Middle frontal gyrus (tissue), 1 donor: ENCODE measurements around the gene LRRC2.
"Not testable (repeated sequence)": the region's sequence is repeated elsewhere in the genome, so short reads cannot be mapped to it uniquely, and the experiment has no call there.

Experiments used
- DNase-seq: peaks from one replicate; pipeline ENCODE4 v3.0.0-alpha.2; 2015; ENCODE audit warnings: low spot score; ENCODE audit errors: extremely low spot score

The LRRC2 gene

DNA sequence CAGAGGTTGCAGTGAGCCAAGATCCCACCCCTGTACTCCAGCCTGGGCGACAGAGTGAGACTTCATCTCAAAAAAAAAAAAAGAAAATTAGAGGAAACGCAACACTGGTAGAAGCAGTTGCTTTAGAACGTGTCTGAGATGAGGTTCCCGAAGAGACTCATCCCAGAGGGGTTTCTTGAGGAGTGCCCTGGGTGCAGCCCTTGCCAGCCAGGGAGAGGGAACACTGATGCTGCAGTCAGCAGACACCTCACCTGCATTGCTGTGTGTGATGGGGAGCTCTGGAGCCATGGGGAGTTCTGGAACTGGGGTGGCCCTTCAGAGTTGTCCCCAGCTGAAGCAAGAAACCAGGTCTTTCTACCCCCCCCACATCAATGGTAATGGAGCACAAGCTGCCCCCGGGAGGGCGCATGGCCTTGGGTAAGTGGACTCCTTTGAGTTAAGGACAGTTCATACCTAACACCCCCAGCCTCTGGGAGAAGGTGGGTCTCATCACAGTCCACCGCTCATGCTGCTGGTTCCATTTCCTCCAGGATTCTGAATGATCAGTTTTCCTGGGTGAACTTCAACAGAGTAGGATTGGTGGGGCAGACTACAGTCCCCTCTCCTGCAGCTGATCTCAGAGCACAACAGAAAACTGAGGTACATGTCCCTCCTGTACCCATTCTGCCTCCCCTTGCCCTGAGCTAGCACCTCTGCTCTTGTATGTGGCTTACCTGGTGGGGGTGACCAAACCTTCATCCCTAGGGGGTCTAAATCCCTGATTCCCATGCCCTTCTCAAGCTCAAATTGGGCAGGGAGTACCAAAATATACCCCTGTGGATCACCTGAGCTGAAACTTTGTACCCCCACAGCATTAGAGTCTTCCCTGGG is 18.7 kb upstream of the LRRC2 start:
- no peak for DNase-seq

DNA sequence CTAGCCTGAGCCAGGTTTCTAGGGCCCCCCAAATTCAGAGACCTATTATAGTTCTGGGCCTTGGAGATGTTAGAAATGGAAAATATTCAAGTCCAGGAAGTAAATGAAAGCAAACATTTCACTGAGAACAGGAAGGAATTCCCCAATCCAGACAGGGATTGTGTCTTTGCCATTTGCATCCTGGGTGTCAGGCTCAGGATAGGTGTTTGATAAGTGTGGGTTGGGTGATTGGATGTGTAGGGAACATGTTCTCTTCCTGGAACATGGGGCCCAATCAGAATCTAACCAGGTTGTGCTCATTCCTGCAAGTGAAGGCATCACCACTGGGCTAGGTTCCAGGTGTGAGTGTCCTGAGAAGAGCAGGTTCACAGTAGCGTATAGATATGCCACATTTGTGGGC is 14.6 kb upstream of the LRRC2 start:
- no peak for DNase-seq

DNA sequence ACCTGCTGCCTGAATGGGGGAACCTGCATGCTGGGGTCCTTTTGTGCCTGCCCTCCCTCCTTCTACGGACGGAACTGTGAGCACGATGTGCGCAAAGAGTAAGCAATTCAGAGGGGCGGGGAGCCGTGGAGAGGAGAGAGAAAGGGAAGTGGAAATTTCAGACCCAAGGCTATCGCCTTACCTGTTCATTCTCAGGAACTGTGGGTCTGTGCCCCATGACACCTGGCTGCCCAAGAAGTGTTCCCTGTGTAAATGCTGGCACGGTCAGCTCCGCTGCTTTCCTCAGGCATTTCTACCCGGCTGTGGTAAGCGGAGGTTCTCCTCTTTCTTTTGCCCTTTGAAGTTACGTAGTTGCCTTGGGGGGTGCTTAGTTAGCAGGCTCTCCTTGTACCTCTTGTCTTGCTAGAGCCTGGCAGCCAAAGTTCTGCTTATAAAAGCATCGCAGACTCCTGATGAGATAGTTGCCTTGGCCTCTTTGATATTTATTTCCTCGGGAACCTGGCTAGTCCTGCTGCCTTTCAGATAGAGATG is 13.7 kb upstream of the LRRC2 start:
- no peak for DNase-seq

DNA sequence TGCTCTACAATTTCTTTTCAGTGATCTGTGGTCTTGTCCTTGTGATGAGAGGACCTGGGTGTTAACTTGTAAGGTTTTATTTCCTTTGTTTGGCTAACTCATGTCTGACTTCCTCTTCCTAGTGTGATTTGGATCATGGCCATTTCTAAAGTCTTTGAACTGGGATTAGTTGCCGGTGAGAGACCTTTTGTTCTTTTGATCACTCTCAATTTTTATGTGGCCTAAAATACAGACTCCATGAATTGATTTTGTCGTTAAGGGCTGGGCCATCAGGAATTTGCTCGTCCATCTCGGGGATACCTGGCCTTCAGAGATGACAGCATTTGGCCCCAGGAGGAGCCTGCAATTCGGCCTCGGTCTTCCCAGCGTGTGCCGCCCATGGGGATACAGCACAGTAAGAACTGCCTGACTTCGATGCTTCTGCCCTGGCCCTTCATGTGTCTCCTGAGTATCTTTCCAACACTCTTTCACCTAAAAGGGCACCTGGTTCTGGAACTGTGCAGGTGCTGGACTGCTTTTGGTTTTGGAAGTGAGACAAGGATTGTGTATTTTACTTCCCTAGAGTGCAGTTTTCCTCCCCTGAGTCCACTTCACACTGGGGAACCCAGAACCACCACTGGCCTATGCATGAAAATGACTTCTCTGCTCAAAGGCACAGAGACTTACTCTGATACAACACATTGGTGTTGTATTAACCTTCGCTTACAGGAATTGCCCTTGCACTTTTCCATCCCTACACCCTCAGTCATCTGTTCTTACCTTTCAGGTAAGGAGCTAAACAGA is 13.1 kb upstream of the LRRC2 start:
- no peak for DNase-seq

DNA sequence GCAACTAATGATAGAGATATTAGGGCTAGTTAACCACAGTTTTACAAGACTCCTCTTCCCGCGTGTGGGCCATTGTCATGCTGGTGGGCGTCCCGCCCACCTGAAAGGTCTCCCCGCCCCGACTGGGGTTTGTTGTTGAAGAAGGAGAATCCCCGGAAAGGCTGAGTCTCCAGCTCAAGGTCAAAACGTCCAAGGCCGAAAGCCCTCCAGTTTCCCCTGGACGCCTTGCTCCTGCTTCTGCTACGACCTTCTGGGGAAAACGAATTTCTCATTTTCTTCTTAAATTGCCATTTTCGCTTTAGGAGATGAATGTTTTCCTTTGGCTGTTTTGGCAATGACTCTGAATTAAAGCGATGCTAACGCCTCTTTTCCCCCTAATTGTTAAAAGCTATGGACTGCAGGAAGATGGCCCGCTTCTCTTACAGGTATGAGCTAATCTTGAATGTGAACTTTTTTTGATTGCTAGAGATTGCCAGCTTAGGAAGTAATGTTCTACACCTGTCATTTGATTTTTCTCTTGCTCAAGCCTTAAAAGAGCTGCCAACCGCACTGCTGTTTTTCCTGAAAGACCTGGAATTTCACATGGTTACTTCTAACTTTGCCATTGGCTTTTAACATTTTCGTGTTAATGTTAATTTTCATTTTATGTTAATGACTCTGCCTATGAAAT is 11.6 kb upstream of the LRRC2 start:
- not testable (repeated sequence) for DNase-seq

DNA sequence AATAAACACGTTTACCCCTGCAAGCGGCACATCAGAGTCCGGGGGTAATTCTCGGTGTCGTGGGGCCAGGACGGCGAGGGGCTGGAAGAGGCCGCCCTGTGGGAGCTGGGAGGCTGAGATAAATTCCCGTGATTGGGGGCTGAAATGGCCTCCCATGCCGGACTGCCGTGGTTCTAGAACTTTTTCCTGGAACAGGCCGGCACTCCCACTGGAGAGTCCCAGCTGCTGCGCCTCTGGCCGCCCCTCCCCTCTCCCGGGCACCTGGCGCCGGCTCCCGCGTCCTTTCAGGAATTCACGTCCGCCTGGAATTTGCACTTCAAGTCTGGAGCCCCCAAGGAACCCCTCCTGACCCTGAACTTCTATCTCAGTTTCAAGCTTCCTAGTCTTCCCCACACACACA is 10.8 kb upstream of the LRRC2 start:
- no peak for DNase-seq

DNA sequence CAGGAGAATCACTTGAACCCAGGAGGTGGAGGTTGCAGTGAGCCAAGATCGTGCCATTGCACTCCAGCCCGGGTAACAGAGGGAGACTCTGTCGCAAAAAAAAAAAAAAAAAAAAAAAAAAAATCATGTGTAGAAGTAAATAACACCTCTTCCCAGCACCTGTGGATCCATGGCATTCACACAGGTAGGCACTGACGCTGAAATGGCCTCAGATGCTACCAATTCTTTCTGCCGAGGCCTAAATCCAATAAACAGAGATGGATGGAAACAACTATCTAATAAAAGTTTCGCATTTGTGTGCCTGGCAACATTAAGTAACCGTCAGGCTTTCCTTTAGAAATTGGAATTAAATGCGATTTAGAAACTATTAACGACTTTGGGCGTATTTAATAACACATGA is 10.3 kb upstream of the LRRC2 start:
- DNase-seq = no peak

DNA sequence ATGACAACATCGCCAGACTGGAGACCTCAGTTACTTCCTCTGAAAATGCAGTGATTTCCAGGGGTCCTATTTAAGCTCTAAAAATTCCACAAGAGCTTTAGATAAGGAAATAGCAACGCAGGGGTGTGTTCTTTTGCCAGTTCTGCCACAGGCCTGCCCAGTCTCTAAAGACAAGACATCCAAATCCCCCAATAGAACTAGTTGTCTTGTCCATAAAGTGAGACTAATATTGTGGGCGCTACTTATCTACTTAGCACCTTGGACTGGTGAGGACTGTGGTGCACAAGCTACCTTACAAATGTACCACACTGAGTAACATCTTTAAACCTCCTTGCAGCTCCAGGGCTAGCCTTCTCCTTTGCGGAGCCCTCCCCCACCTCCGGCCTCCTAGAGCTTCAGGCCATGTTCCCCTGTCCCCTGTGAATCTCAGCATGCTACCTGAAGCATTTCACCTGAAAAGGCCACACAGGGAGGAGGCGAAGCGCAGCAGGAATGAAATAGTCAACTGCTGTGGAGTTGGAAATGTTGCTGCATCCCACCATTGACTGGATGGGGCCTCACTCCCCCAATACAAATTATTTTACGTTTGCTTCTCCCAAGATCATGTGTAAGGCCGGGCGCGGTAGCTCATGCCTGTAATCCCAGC is 9.6 kb upstream of the LRRC2 start:
- no peak for DNase-seq

DNA sequence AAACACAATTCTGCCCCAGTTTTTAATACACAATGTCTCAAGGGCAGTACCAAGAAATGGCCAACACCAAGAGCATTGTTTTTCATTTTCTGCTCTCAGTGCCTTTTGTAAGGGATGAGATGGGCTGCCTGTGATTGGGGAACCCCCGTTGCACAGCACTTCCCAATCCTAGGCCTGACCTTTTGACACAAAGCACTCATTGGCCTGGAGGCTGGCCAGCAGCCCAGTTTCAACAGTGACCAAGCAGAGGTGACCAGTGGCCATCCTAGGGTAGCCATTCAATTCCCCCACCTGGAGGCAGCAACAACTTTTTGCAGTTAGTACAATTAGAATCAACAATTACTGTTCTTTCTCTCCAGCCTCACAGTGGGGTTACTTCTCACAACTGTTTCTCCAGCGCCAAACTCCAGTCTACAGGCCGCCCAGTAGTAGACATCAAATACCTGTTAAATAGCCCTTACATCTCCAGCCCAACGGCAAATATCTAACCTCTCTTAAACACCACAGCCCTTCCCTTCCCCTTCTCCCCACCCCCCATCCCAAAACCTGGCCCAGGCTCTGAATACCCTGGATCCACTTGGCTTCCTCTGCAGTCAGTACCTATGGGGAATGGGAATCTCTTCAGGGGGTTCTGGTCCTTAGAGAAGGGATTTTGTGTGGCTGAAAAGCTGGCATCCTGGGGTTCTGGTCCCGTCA is 8.9 kb upstream of the LRRC2 start:
- DNase-seq = no peak

DNA sequence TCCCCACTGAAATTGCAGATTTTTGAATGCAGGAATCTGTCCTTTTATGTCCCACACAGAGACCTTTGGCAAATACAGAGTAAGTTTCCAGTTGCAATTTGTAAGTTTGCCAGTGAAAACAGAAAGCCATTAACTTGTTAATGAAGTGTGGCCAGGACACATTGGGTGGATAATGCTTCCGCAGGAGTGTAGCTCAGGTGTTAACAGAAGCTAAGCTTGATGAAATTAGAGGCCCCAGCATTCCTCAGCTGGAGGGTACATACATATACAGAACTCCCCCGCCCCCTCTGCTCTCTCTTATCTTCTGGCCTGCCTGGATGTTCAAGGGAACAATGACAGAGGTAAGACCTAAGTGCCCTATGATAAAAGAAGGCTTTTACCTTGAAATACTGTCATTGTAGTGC is 8.1 kb upstream of the LRRC2 start:
- no peak for DNase-seq

DNA sequence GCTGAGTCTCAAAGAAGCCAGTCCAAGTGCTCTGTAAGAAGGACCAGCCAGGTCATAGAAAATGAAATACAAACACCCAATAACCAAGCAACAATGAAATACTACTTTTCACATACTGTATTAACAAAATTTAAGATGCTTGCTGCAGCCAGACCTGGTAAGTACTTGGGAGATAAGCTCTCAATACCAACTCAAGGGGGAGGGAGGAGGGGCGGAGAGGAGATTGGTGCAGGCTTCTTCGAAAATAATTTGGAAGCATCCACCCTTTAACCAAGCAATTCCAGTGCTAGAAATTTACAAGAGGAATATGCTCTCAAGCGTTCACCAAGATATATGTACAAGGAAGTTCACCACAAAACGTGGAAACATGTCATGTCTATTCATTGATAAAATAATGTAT is 7.6 kb upstream of the LRRC2 start:
- DNase-seq = no peak

DNA sequence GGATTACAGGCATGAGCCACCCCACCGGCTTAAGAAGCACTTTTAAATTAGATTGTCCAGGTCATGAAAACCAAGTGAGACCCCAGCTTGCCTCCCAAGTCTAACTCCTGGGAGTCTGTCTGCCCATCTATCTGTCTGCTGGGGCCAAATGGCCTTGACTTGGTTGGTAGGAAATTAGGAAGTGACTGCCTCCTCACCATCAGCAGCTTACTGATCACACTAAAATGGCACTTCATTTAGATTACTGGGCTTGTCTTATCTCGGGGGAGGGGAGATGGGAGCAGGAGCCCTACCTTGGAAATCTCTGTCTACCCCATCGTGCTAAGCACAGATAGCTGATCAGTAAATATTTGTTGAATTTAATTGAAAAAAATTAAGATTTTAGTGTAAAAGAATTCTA is 5.6 kb upstream of the LRRC2 start:
- no peak for DNase-seq

DNA sequence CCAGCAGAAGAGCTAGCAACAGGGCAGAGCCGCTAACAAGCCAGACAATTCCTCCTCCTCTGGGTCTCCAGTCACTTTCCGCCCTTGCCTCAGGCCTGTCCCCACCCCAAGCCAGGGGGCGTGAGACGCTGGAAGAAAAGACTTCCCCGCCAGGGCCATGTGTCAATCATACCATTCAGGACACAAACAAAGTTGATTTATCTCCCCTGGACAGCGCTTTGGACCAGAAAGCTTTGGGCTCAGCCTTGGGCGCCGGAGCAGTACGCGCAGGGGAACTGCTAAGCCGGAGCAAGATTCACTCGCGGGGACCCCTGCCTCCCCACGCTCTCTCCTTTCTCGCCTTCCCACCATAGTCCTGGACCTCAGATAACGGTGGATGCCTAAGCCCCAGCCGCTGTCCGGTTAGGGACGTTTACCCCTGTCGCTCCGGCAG is 479 bp downstream of the LRRC2 start:
- DNase-seq = no peak

DNA sequence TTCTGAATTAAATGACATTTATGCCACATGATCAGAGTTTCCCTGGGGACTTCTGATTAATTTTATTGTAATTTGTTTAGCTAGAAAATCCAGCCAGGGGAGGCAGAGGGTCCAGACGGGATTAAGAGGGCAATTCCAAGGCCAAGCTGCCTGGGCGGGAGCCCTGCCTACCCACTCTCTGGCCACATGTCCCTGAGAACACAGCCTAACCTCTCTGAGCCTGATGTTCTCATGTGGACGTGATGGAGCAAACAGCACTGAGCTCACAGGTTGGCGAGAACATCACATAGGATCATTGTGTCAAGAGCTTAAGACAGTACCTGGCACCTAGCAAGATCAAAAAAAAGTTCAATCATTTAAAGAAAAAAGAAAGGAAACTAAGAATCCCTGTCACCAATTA is 1.0 kb downstream of the LRRC2 start:
- no peak for DNase-seq

DNA sequence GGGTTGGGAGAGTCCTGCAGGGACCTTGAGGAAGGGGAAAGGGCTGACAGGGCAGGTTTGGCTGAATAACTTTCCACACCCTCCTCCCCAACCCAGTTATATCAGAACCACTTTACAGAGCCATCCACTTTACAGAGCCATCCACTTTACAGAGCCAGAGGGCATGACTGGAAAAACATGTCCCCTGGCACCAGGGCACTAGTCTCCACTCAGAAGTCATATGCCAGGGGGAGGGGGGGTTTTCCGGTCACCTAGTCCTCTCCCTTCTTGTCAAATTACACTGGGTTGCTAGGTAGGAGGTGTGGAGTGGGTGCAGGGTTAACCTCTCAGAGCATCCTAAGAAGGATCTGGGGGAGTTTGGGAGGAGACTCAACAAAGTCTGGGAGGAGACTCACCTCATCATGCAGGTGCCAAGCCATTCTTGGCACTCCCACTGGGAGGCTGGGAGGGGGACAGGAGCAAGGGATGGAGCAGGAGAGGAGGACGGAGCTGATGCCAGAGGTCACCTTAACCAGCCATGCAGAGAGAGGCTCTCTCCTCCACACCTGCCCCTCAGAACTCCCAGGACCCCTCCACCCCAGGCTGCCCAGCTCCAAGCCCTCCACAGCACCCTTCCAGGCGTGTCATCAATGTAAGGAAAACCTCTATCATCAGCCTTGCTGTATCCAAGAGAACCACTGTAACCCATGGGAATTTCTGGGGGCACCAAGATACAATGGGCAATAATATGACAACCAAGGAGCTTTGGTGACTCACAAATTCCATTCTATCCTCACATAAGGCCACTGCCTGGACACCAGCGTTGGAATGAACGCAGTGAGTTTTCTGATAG is 1.7 kb downstream of the LRRC2 start:
- no peak for DNase-seq

DNA sequence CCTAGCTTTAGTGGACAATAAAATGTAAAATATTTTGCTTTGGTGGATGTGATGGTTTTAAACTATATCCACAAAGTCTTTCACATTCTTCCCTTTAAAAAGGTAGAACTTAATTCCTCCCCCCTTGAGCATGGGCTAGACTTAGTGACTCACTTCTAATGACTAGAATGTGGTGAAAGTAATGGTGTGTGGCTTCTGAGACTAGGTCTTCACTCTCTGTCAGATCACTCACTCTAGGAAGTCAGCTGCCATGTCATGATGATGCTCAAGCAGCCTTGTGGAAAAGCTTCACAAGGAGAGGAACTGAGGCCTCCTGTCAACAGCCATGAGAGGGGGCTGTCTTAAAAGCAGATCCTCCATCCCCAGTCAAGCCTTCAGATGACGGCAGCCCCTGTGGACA is 4.2 kb downstream of the LRRC2 start:
- no peak for DNase-seq

DNA sequence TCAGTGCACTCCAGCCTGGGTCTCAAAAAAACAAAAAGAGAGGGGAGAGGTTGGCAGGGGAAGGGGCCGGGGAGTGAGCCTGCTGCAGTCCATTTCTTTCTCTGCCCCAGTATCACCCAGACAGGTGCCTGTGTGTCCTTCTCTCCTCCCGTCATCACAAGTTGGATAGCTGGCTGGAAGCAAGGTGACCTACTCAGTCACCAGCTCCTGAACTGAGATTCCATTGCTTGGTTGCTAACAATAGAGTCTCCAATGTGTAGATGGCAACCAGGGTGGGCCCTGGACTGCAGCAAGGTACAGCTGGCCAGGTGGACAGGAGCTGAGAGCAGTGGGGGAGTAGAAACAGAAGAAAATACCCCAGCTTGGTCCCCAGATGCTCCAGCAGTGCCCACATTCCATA is 4.6 kb downstream of the LRRC2 start:
- DNase-seq = no peak

DNA sequence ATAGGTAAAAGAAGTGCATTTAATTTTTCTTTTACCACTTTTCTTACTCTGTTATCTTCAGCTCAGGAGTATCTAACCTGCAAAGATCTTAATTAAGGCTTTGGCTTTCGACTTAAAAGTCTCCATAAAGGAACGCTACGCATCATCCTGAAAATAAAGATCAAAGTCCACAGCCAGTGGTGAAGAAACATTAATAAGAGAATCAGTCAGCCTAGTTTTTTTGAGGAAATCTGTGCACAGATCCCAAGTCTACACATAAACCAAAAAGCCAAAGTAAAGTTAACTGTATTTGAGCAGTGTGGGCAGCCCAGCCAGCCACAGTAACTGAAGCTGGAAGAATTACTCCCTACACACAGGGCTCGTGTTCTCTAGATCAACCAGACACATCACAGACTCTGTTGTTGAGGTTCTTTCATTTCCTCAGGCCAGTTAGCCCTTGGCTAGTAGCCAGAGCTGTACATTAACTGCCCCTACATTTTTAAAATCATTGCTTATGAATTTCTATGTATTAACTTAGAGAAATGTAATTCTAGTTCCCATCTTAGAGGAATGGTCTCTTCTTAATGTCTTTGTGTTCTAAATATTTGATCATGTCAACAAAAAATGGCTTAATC is 6.9 kb downstream of the LRRC2 start:
- no peak for DNase-seq
